Endodermal cell (in vitro differentiated cells): ENCODE results near the gene CHD5. TPM values are rescaled to one million over a fixed set of nuclear protein-coding genes. Genes with fewer than 3 reads are reported as not detected.

Experiments
- DNase-seq: peaks from one replicate; pipeline ENCODE4 v3.0.0-alpha.2; 2017
- H3K27ac ChIP-seq: 2 replicates; pipeline ENCODE4 v1.5.1; 2013; ENCODE audit warnings: mild to moderate bottlenecking, low read depth, low read length, moderate library complexity
- H3K27me3 ChIP-seq: 2 replicates; pipeline ENCODE4 v1.6.1; 2013; ENCODE audit warnings: mild to moderate bottlenecking, low read length, moderate library complexity; ENCODE audit not compliant: insufficient read depth, control insufficient read depth, poor library complexity, severe bottlenecking
- H3K36me3 ChIP-seq: 2 replicates; pipeline ENCODE4 v1.7.0; 2013; ENCODE audit warnings: mild to moderate bottlenecking, low read length, moderate library complexity; ENCODE audit not compliant: control insufficient read depth, insufficient read depth
- H3K4me1 ChIP-seq: one replicate; pipeline ENCODE4 v1.7.0; 2013; ENCODE audit warnings: low read length; ENCODE audit not compliant: control insufficient read depth, insufficient read depth
- H3K4me3 ChIP-seq: 2 replicates; pipeline ENCODE4 v1.5.1; 2013; ENCODE audit warnings: mild to moderate bottlenecking, low read length, moderate library complexity
- H3K9ac ChIP-seq: 2 replicates; pipeline ENCODE4 v1.6.1; 2013; ENCODE audit warnings: mild to moderate bottlenecking, low read length, moderate library complexity; ENCODE audit not compliant: poor library complexity, severe bottlenecking; ENCODE audit errors: extremely low read depth
- H3K9me3 ChIP-seq: 2 replicates; pipeline ENCODE4 v1.6.1; 2013; ENCODE audit warnings: mild to moderate bottlenecking, low read length, moderate library complexity; ENCODE audit not compliant: control insufficient read depth
- H3K27ac Mint-ChIP-seq: 2 replicates; pipeline ENCODE4 v1.8.0; 2020; ENCODE audit warnings: mixed read lengths
- H3K27me3 Mint-ChIP-seq: 2 replicates; pipeline ENCODE4 v1.8.0; 2021; ENCODE audit warnings: mild to moderate bottlenecking, mixed read lengths; ENCODE audit not compliant: insufficient read depth
- H3K36me3 Mint-ChIP-seq: 2 replicates; pipeline ENCODE4 v1.8.0; 2020; ENCODE audit warnings: low read depth, mixed read lengths
- H3K4me1 Mint-ChIP-seq: 2 replicates; pipeline ENCODE4 v1.8.0; 2020; ENCODE audit warnings: mixed read lengths
- H3K4me3 Mint-ChIP-seq: 2 replicates; pipeline ENCODE4 v1.8.0; 2020; ENCODE audit warnings: mild to moderate bottlenecking, moderate library complexity, mixed read lengths
- H3K9me3 Mint-ChIP-seq: 2 replicates; pipeline ENCODE4 v1.8.0; 2020; ENCODE audit warnings: mild to moderate bottlenecking, mixed read lengths
- WGBS, 2 experiments: methylation state at CpG; one replicate each; pipeline versions ENCODE4 v1.1.5 to v1.1.7; 2013; ENCODE audit warnings: missing lambda C conversion rate in 2 of 2, mixed read lengths in 1 of 2; ENCODE audit not compliant: insufficient coverage in 1 of 2, insufficient read length in 1 of 2; 5-methylcytosine and 5-hydroxymethylcytosine counted together
- total RNA-seq, 2 donors: library from RNA; stranded (reverse); fragmentation: NEBNext Ultra II Directional in 1 of 2; extraction: Animal tissue kit (Norgen Biotek cat#: 25700) in 1 of 2; gene quantifications; 2 replicates in 1 of 2; 3 replicates in 1 of 2; pipeline ENCODE4 v1.2.1, GENCODE V29; 2021
- TF ChIP-seq, protein P1 (sequence below): fragments of 200-600 bp; sonication (generic); conservative IDR thresholded peaks from 2 replicates; pipeline ENCODE4 v1.5.0; 2021; ENCODE audit warnings: antibody characterized with exemption, mild to moderate bottlenecking

CHD5 gene
- total RNA-seq, 2 donors from 2014 or later, result 0.40 to 0.69 TPM

DNA sequence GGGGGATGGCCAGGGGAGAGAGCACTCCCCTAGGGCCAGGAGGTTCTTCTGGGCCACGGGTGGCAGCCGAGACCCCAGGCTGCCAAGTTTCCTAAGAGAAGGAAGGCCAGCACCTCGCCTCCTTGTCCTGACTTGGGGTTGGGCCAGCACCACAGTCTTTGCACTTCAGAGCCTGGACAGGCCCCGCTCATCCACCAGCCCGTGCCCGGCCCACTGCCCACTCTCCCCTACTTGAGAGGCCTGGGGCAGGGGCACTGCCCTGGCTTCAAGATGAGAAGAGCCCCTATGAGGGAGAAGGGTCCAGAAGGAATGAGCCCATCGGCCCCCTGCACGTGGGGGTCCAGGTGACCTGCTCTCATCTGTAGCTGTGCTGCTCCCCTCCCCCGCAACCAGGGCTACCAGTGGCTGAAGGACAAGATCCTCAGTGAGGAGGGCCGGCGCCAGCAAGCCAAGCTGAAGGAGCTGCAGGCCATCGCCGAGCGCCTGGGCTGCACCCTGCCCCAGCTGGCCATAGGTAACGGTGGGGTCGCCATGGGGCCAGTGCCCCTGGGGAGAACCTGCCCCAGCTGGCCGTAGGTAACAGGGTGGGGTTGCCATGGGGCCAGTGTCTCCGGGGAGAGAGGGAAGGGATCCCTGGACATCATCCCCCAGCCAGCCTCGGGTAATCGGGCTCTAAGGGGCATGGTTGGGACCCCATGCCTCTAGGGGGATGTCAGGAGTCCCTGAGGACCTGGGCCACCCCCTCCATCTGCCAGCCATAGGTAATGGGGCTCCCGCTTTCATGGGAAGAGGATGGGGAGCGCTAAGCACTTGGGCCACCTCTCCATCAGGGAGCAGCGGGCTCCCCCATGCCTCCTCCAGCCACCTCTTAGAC is 83.6 kb downstream of the CHD5 start:
- Histone ChIP-seq H3K4me3 (no peak overlapping the region), H3K9me3 (no peaks in the 10 kb centered on the region), H3K36me3 (no peaks in the 10 kb centered on the region), H3K4me1 (no peaks in the 10 kb centered on the region), H3K9ac (no peak overlapping the region), H3K27me3 (no peaks in the 10 kb centered on the region), H3K27ac (no peak overlapping the region)
- no peaks in the 10 kb centered on the region for H3K4me1 Mint-ChIP-seq
- 89 to 93% methylated on average over 7 to 23 of the region's 23 CpGs for WGBS, 2 experiments
- no peaks in the 10 kb centered on the region for H3K27me3 Mint-ChIP-seq
- DNase-seq, result no peak
- H3K4me3 Mint-ChIP-seq, result no peak overlapping the region
- H3K36me3 Mint-ChIP-seq, result no peaks in the 10 kb centered on the region
- TF ChIP-seq, protein P1, sequence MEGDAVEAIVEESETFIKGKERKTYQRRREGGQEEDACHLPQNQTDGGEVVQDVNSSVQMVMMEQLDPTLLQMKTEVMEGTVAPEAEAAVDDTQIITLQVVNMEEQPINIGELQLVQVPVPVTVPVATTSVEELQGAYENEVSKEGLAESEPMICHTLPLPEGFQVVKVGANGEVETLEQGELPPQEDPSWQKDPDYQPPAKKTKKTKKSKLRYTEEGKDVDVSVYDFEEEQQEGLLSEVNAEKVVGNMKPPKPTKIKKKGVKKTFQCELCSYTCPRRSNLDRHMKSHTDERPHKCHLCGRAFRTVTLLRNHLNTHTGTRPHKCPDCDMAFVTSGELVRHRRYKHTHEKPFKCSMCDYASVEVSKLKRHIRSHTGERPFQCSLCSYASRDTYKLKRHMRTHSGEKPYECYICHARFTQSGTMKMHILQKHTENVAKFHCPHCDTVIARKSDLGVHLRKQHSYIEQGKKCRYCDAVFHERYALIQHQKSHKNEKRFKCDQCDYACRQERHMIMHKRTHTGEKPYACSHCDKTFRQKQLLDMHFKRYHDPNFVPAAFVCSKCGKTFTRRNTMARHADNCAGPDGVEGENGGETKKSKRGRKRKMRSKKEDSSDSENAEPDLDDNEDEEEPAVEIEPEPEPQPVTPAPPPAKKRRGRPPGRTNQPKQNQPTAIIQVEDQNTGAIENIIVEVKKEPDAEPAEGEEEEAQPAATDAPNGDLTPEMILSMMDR, result no peak
- H3K27ac Mint-ChIP-seq, result no peak overlapping the region
- no peaks in the 10 kb centered on the region for H3K9me3 Mint-ChIP-seq

DNA sequence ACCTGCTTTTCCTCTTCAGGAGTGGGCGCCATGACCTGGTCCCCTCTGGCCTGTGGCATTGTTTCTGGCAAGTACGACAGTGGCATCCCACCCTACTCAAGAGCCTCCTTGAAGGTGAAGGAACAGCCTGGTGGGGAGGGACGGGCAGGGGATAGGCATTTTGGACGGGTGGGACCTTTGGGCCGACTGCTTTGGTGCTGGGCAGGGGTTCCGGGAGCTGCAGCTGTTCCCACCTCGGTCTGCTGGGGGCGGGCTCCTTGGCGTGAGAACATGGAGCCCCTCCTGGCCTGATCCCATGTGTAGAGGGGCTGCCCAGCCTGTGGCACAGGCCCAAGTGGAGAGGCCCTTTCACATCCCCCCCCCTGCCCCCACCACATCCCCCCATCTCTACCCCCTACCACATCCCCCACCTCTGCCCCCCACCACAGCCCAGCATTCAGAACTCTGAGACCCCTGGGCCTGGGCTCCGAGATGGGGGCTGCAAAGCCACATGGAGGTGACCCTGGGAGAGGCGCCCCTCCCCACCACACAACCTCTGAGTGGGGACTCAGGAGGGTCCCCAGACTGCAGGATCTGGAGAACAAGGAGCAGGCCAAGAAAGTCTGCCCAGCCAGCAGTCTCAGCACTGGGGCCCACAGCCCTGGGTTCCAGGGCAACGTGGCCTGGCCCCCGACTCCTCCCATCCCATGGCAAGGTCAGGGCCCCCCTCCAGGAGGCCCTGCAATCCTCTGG is 84.4 kb downstream of the CHD5 start:
- Histone ChIP-seq H3K27ac (no peak overlapping the region), H3K27me3 (no peaks in the 10 kb centered on the region), H3K36me3 (no peaks in the 10 kb centered on the region), H3K9me3 (no peaks in the 10 kb centered on the region), H3K9ac (no peak overlapping the region), H3K4me1 (no peaks in the 10 kb centered on the region), H3K4me3 (no peak overlapping the region)
- Mint-ChIP-seq H3K4me3 (no peak overlapping the region), H3K9me3 (no peaks in the 10 kb centered on the region), H3K4me1 (no peaks in the 10 kb centered on the region), H3K36me3 (no peaks in the 10 kb centered on the region), H3K27me3 (no peaks in the 10 kb centered on the region), H3K27ac (no peak overlapping the region)
- DNase-seq, result no peak
- WGBS, 2 experiments, result 70 to 87% methylated on average over 2 to 13 of the region's 13 CpGs
- TF ChIP-seq, protein P1, result peak; percentile 26

GRCh38 chr1:6094801-6095505 is 85.2 kb downstream of the CHD5 start:
- H3K9ac ChIP-seq, result no peak overlapping the region
- Mint-ChIP-seq H3K27me3 (no peaks in the 10 kb centered on the region), H3K4me3 (no peak overlapping the region), H3K36me3 (no peaks in the 10 kb centered on the region), H3K4me1 (no peaks in the 10 kb centered on the region), H3K27ac (no peak overlapping the region), H3K9me3 (no peaks in the 10 kb centered on the region)
- H3K27me3 ChIP-seq, result no peaks in the 10 kb centered on the region
- H3K9me3 ChIP-seq, result no peaks in the 10 kb centered on the region
- H3K27ac ChIP-seq, result no peak overlapping the region
- no peaks in the 10 kb centered on the region for H3K36me3 ChIP-seq
- no peaks in the 10 kb centered on the region for H3K4me1 ChIP-seq
- H3K4me3 ChIP-seq, result no peak overlapping the region
- DNase-seq, result no peak
- WGBS, 2 experiments, result 89 to 98% methylated on average over 11 to 21 of the region's 21 CpGs
- TF ChIP-seq, protein P1, result no peak
